ENCODE results near the gene SNRPD3.
"Not testable (repeated sequence)": the region's sequence is repeated elsewhere in the genome, so short reads cannot be mapped to it uniquely, and the experiment has no call there.

Gene SNRPD3

GRCh38 chr22:24614794-24615193, 59.0 kb downstream of the SNRPD3 start:
- not testable (repeated sequence) for H3K9me3 ChIP-seq (ENCODE audit: control insufficient read depth, insufficient read depth, low read length); H3K27ac ChIP-seq (ENCODE audit: low read length); H3K36me3 ChIP-seq (ENCODE audit: control insufficient read depth, insufficient read depth, low read length); H3K4me3 ChIP-seq (ENCODE audit: low read length); H3K4me1 ChIP-seq (ENCODE audit: control insufficient read depth, insufficient read depth, low read length); DNase-seq (ENCODE audit: low read depth, low spot score); H3K27me3 ChIP-seq (ENCODE audit: control insufficient read depth, insufficient read depth, low read length)
- no CpG with 5 or more reads among the region's 15 CpGs for WGBS (ENCODE audit: insufficient coverage, insufficient read length)

- H3K27me3 ChIP-seq (ENCODE audit: control insufficient read depth, insufficient read depth, low read length); H3K36me3 ChIP-seq (ENCODE audit: control insufficient read depth, insufficient read depth, low read length); H3K27ac ChIP-seq (ENCODE audit: low read length); H3K9me3 ChIP-seq (ENCODE audit: control insufficient read depth, insufficient read depth, low read length); H3K4me1 ChIP-seq (ENCODE audit: control insufficient read depth, insufficient read depth, low read length); DNase-seq (ENCODE audit: low read depth, low spot score); H3K4me3 ChIP-seq (ENCODE audit: low read length): not testable (repeated sequence)
- WGBS (ENCODE audit: insufficient coverage, insufficient read length): no CpG with 5 or more reads among the region's 5 CpGs
These were observed 65.4 kb downstream of the SNRPD3 start for GRCh38 chr22:24621244-24621643.

DNA sequence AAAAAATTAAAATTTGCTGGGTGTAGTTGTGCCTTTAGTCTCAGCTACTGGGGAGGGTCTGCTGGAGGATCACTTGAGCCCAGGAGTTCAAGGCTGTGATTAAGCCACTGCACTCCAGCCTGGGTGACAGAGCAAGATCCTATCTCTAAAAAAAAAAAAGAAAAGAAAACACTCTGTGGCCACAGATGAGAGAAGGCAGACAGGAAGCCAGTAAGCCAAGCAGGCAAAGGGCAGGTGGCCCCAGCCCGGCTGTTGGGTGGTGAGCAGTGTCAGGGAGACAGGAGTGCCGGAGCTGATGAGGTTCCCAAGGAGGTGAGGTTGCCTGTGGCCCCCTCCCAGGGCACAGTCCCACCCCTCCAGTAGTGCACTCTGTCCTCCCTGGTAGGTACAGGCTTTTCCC, 66.8 kb downstream of the SNRPD3 start:
- not testable (repeated sequence) for H3K9me3 ChIP-seq (ENCODE audit: control insufficient read depth, insufficient read depth, low read length); H3K4me1 ChIP-seq (ENCODE audit: control insufficient read depth, insufficient read depth, low read length); H3K36me3 ChIP-seq (ENCODE audit: control insufficient read depth, insufficient read depth, low read length); H3K27me3 ChIP-seq (ENCODE audit: control insufficient read depth, insufficient read depth, low read length); H3K4me3 ChIP-seq (ENCODE audit: low read length); H3K27ac ChIP-seq (ENCODE audit: low read length); DNase-seq (ENCODE audit: low read depth, low spot score)
- no CpG with 5 or more reads among the region's 2 CpGs for WGBS (ENCODE audit: insufficient coverage, insufficient read length)

Measured in iPS DF 6.9 (cell line).